HepG2 (cell line): ENCODE data around the gene TOB1. TPM values are rescaled to one million over a fixed set of nuclear protein-coding genes. Genes with fewer than 3 reads are reported as not detected.
A peak's percentile ranks its signal among the peaks of the same experiment; 100 is the strongest.

ENCODE experiments used
- ATF5 ChIP-seq: sonication (generic); formaldehyde crosslinking; IDR thresholded peaks from 2 replicates; pipeline ENCODE4 v1.4.0; 2020; ENCODE audit warnings: mild to moderate bottlenecking, low read depth, missing genetic modification reagents
- CBX5 ChIP-seq: sonication (generic); formaldehyde crosslinking; IDR thresholded peaks from 2 replicates; pipeline ENCODE4 v1.4.0; 2020; ENCODE audit warnings: missing genetic modification reagents, borderline replicate concordance
- DRAP1 ChIP-seq: IDR thresholded peaks from 2 replicates; pipeline ENCODE4 v1.6.1; 2016; ENCODE audit warnings: missing genetic modification reagents, missing compliant biosample characterization
- FOXK2 ChIP-seq: fragments of 450-650 bp; IDR thresholded peaks from 2 replicates; pipeline ENCODE4 v1.6.1; 2016
- HNRNPK ChIP-seq: fragments of 200-400 bp; formaldehyde crosslinking; IDR thresholded peaks from 2 replicates; pipeline ENCODE4 v1.6.1; 2018; ENCODE audit warnings: low read length, low read depth, moderate library complexity, mild to moderate bottlenecking; ENCODE audit not compliant: poor library complexity, severe bottlenecking
- HOXA9 ChIP-seq: sonication (generic); formaldehyde crosslinking; IDR thresholded peaks from 2 replicates; pipeline ENCODE4 v1.8.1; 2022; ENCODE audit warnings: missing genetic modification reagents, mild to moderate bottlenecking, moderate library complexity, borderline replicate concordance
- JUNB ChIP-seq: sonication (generic); formaldehyde crosslinking; IDR thresholded peaks from 2 replicates; pipeline ENCODE4 v1.8.0; 2022; ENCODE audit warnings: missing genetic modification reagents, mild to moderate bottlenecking, borderline replicate concordance
- JUND ChIP-seq: sonication (generic); formaldehyde crosslinking; IDR thresholded peaks from 2 replicates; pipeline ENCODE4 v1.8.0; 2022; ENCODE audit warnings: mild to moderate bottlenecking, missing genetic modification reagents
- MAZ ChIP-seq, 2 experiments: sonication (generic) in 1 of 2; formaldehyde crosslinking in 1 of 2; IDR thresholded peaks; 2 replicates each; pipeline versions ENCODE4 v1.5.0 to v1.6.1; 2012 to 2020; ENCODE audit warnings: low read depth in 2 of 2, mild to moderate bottlenecking in 2 of 2, borderline replicate concordance in 1 of 2, improper control_type of control experiment in 1 of 2, low read length in 1 of 2, missing genetic modification reagents in 1 of 2, moderate library complexity in 1 of 2
- NCOA2 ChIP-seq: sonication (generic); formaldehyde crosslinking; IDR thresholded peaks from 2 replicates; pipeline ENCODE4 v1.8.0; 2022; ENCODE audit warnings: inconsistent platforms
- PAF1 ChIP-seq: IDR thresholded peaks from 2 replicates; pipeline ENCODE4 v1.6.1; 2016; ENCODE audit warnings: missing genetic modification reagents, missing compliant biosample characterization
- PAXIP1 ChIP-seq: sonication (generic); formaldehyde crosslinking; conservative IDR thresholded peaks from 2 replicates; pipeline ENCODE4 v1.4.0; 2020; ENCODE audit warnings: mild to moderate bottlenecking, missing genetic modification reagents, moderate library complexity
- POLR2AphosphoS5 ChIP-seq: IDR thresholded peaks from 2 replicates; pipeline ENCODE4 v1.6.1; 2012; ENCODE audit warnings: low read depth, low read length
- RFXAP ChIP-seq: sonication (generic); formaldehyde crosslinking; IDR thresholded peaks from 2 replicates; pipeline ENCODE4 v1.4.0; 2020; ENCODE audit warnings: missing genetic modification reagents, borderline replicate concordance
- RXRA ChIP-seq: sonication (generic); formaldehyde crosslinking; IDR thresholded peaks from 2 replicates; pipeline ENCODE4 v1.5.1; 2020; ENCODE audit warnings: missing genetic modification reagents
- SMC3 ChIP-seq: IDR thresholded peaks from 2 replicates; pipeline ENCODE4 v1.6.1; 2011; ENCODE audit warnings: low read length, improper control_type of control experiment
- STAT6 ChIP-seq: sonication (generic); formaldehyde crosslinking; IDR thresholded peaks from 2 replicates; pipeline ENCODE4 v1.4.0; 2020; ENCODE audit warnings: missing genetic modification reagents, mild to moderate bottlenecking, borderline replicate concordance
- TBX2 ChIP-seq: sonication (generic); formaldehyde crosslinking; IDR thresholded peaks from 2 replicates; pipeline ENCODE4 v1.5.0; 2020; ENCODE audit warnings: missing genetic modification reagents, mild to moderate bottlenecking, borderline replicate concordance
- WIZ ChIP-seq: sonication (generic); formaldehyde crosslinking; IDR thresholded peaks from 2 replicates; pipeline ENCODE4 v1.5.1; 2020; ENCODE audit warnings: mild to moderate bottlenecking, missing genetic modification reagents
- ZFAT ChIP-seq: sonication (generic); formaldehyde crosslinking; conservative IDR thresholded peaks from 2 replicates; pipeline ENCODE4 v1.8.1; 2023; ENCODE audit warnings: missing genetic modification reagents, inconsistent platforms
- ZNF232 ChIP-seq: sonication (generic); formaldehyde crosslinking; IDR thresholded peaks from 2 replicates; pipeline ENCODE4 v1.4.0; 2020; ENCODE audit warnings: missing genetic modification reagents, borderline replicate concordance
- ZNF264 ChIP-seq: sonication (generic); formaldehyde crosslinking; IDR thresholded peaks from 2 replicates; pipeline ENCODE4 v1.4.0; 2020; ENCODE audit warnings: missing genetic modification reagents
- ZNF292 ChIP-seq: sonication (generic); formaldehyde crosslinking; IDR thresholded peaks from 2 replicates; pipeline ENCODE4 v1.8.1; 2022; ENCODE audit warnings: mild to moderate bottlenecking, low read depth, missing genetic modification reagents, borderline replicate concordance
- ZNF343 ChIP-seq: sonication (generic); formaldehyde crosslinking; IDR thresholded peaks from 2 replicates; pipeline ENCODE4 v1.4.0; 2020; ENCODE audit warnings: mild to moderate bottlenecking, missing genetic modification reagents
- ZNF703 ChIP-seq: sonication (generic); formaldehyde crosslinking; IDR thresholded peaks from 2 replicates; pipeline ENCODE4 v1.5.1; 2020; ENCODE audit warnings: missing genetic modification reagents, mild to moderate bottlenecking, moderate library complexity, borderline replicate concordance
- polyA plus RNA-seq, 8 experiments: library from polyadenylated mRNA; depleted of rRNA in 3 of 8; stranded (reverse) in 7 of 8; unstranded in 1 of 8; fragments of >200 nt; fragmentation: Illumina TruSeq in 4 of 8; extraction: Trizol in 4 of 8; gene quantifications; 2 replicates each; pipeline versions ENCODE4 v1.2.1 to v1.2.3, GENCODE V29; 2011 to 2016; ENCODE audit warnings: low read depth in 4 of 8, missing spikeins in 1 of 8, mixed read lengths in 1 of 8; ENCODE audit not compliant: insufficient read depth in 1 of 8
- total RNA-seq, 5 experiments: library from RNA; depleted of rRNA; stranded (reverse); fragments of >200 nt; fragmentation: Illumina TruSeq; extraction: Trizol; gene quantifications; 2 replicates each; pipeline ENCODE4 v1.2.3, GENCODE V29; 2016; ENCODE audit warnings: low read depth in 1 of 5

Gene TOB1
- total and polyA plus RNA-seq, 2 of the 13 experiments (the other 11 are each of a cell fraction or from before 2014, with no cell fraction given): 21.9 to 57.7 TPM

- peak; percentile 39; the same call in 1 of the 2 replicates for TF ChIP-seq DRAP1
- no peak for TF ChIP-seq PAXIP1 (CRISPR knock-in tag)
- no peak for TF ChIP-seq RFXAP (CRISPR knock-in tag)
- no peak for TF ChIP-seq ZNF343
- no peak for TF ChIP-seq JUND (CRISPR knock-in tag)
- TF ChIP-seq JUNB: no peak
- TF ChIP-seq STAT6 (CRISPR knock-in tag): no peak
- no peak for TF ChIP-seq RXRA (CRISPR knock-in tag)
- no peak for TF ChIP-seq ZNF264
- TF ChIP-seq MAZ (IDR thresholded peaks at IDR 0.05; ENCODE audit: borderline replicate concordance, low read depth, low read length): 0 out of 2 replicates have a peak, but pooled peaks have one; percentile 22
- 0 out of 2 replicates have a peak, but pooled peaks have one; percentile 42 for TF ChIP-seq MAZ (CRISPR knock-in tag; IDR thresholded peaks at IDR 0.05; ENCODE audit: low read depth)
- TF ChIP-seq TBX2 (CRISPR knock-in tag): no peak
- TF ChIP-seq HNRNPK: peak; percentile 52
- no peak for TF ChIP-seq CBX5
- no peak for TF ChIP-seq WIZ (CRISPR knock-in tag)
- TF ChIP-seq ZNF232: no peak
- TF ChIP-seq SMC3: peak; percentile 96
- no peak for TF ChIP-seq FOXK2
- no peak for TF ChIP-seq ATF5
- TF ChIP-seq ZNF703 (CRISPR knock-in tag): no peak
- TF ChIP-seq NCOA2: no peak
- no peak for TF ChIP-seq ZFAT (CRISPR knock-in tag)
- TF ChIP-seq HOXA9 (CRISPR knock-in tag): no peak
- no peak for TF ChIP-seq POLR2AphosphoS5
- TF ChIP-seq PAF1 (CRISPR knock-in tag): no peak
- no peak for TF ChIP-seq ZNF292 (CRISPR knock-in tag)
Observed at GRCh38 chr17:50841949-50842354, 24.2 kb downstream of the TOB1 start (continued).
